Glutamatergic neuron (in vitro differentiated cells): ENCODE results near the gene ATP2A3. TPM values are rescaled to one million over a fixed set of nuclear protein-coding genes. Genes with fewer than 3 reads are reported as not detected.

Source experiments
- DNase-seq: peaks from one replicate; pipeline ENCODE4 v3.0.0; 2022
- H3K27ac Mint-ChIP-seq: one replicate; pipeline ENCODE4 v1.8.0; 2020; ENCODE audit warnings: mild to moderate bottlenecking, mixed read lengths, inconsistent platforms; ENCODE audit not compliant: unreplicated experiment
- H3K27me3 Mint-ChIP-seq: one replicate; pipeline ENCODE4 v1.8.0; 2020; ENCODE audit warnings: mild to moderate bottlenecking, moderate library complexity, mixed read lengths, inconsistent platforms; ENCODE audit not compliant: unreplicated experiment
- H3K36me3 Mint-ChIP-seq: one replicate; pipeline ENCODE4 v1.8.0; 2020; ENCODE audit warnings: mild to moderate bottlenecking, mixed read lengths, inconsistent platforms; ENCODE audit not compliant: unreplicated experiment
- H3K4me1 Mint-ChIP-seq: one replicate; pipeline ENCODE4 v1.8.0; 2020; ENCODE audit warnings: mild to moderate bottlenecking, low read depth, mixed read lengths, inconsistent platforms; ENCODE audit not compliant: unreplicated experiment
- H3K4me3 Mint-ChIP-seq: one replicate; pipeline ENCODE4 v1.8.0; 2020; ENCODE audit warnings: mild to moderate bottlenecking, mixed read lengths, inconsistent platforms; ENCODE audit not compliant: unreplicated experiment
- H3K9me3 Mint-ChIP-seq: one replicate; pipeline ENCODE4 v1.8.0; 2020; ENCODE audit warnings: mild to moderate bottlenecking, moderate library complexity, mixed read lengths, inconsistent platforms; ENCODE audit not compliant: unreplicated experiment
- total RNA-seq: library from RNA; stranded (reverse); fragmentation: NEBNext Ultra II Directional; extraction: Animal tissue kit (Norgen Biotek cat#: 25700); gene quantifications from one replicate; pipeline ENCODE4 v1.2.1, GENCODE V29; 2021; ENCODE audit not compliant: unreplicated experiment
- TF ChIP-seq, protein P1 (sequence below): fragments of 200-600 bp; sonication (generic); IDR thresholded peaks from one replicate; pipeline ENCODE4 v1.5.0; 2021; ENCODE audit not compliant: partially characterized antibody, unreplicated experiment

ATP2A3 gene
- total RNA-seq, 1 donor from 2014 or later = 97.8 TPM

DNA sequence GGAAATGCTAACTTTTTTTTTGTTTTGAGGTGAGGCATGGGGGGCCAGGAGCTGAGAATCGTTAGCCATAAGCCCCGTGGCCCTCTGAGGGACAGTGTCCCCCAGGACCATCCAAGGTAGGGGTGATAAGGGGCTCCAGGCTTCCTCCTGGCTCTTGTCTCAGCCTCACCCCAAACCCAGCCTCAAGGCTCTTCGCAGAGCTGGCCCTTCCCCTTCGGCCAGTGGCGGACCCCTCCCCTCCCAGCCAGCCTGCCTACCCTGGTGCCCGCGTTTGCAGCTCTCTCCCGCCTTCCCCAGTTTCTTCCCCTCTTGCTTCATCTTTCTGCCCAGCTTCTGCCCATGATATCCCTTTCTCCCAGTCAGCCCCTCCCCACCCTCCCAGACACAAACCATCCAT is 22.7 kb upstream of the ATP2A3 start:
- H3K4me1 Mint-ChIP-seq = no peaks in the 10 kb centered on the region
- no peak overlapping the region for H3K27ac Mint-ChIP-seq
- no peak overlapping the region for H3K4me3 Mint-ChIP-seq
- no peak for DNase-seq
- TF ChIP-seq, protein P1, sequence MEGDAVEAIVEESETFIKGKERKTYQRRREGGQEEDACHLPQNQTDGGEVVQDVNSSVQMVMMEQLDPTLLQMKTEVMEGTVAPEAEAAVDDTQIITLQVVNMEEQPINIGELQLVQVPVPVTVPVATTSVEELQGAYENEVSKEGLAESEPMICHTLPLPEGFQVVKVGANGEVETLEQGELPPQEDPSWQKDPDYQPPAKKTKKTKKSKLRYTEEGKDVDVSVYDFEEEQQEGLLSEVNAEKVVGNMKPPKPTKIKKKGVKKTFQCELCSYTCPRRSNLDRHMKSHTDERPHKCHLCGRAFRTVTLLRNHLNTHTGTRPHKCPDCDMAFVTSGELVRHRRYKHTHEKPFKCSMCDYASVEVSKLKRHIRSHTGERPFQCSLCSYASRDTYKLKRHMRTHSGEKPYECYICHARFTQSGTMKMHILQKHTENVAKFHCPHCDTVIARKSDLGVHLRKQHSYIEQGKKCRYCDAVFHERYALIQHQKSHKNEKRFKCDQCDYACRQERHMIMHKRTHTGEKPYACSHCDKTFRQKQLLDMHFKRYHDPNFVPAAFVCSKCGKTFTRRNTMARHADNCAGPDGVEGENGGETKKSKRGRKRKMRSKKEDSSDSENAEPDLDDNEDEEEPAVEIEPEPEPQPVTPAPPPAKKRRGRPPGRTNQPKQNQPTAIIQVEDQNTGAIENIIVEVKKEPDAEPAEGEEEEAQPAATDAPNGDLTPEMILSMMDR = no peak
- H3K9me3 Mint-ChIP-seq = peaks cover 2% of the 10 kb centered on the region
- H3K36me3 Mint-ChIP-seq = no peaks in the 10 kb centered on the region
- no peaks in the 10 kb centered on the region for H3K27me3 Mint-ChIP-seq

DNA sequence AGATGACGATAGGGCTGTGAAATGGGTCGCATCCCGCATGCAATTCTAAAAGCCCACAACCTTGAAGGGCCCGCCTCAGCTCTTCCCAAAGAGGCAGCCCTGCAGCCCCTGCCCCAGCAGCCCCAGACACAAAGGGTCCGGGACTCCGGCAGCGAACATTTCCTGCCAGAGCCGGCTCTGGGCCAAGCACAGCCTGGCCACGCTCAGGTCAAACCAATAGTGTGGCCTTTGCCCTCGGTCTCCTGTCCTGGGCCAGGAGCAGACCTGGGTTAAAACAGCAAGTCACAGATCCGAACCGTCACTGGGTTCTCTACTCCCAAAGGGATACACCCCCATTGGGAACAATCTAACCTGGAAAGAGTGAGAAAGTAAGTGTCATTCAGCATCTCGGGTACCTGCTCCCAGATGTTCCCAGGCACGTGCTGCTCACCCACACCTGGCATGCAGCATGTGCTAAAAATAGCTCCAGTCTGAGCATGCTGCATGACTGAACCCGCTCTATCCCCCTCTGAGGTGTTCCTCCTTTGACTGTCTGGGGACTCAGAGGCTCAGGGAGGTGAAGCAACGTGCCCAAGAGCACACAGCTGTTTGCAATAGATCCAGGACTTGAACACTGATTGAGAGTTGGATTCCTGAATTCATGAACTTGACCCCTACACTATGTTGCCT is 22.2 kb upstream of the ATP2A3 start:
- no peak overlapping the region for H3K4me3 Mint-ChIP-seq
- H3K27ac Mint-ChIP-seq = no peak overlapping the region
- TF ChIP-seq, protein P1 = no peak
- peaks cover 3% of the 10 kb centered on the region for H3K9me3 Mint-ChIP-seq
- no peak for DNase-seq
- peaks cover 4% of the 10 kb centered on the region for H3K27me3 Mint-ChIP-seq
- H3K36me3 Mint-ChIP-seq = no peaks in the 10 kb centered on the region
- no peaks in the 10 kb centered on the region for H3K4me1 Mint-ChIP-seq

DNA sequence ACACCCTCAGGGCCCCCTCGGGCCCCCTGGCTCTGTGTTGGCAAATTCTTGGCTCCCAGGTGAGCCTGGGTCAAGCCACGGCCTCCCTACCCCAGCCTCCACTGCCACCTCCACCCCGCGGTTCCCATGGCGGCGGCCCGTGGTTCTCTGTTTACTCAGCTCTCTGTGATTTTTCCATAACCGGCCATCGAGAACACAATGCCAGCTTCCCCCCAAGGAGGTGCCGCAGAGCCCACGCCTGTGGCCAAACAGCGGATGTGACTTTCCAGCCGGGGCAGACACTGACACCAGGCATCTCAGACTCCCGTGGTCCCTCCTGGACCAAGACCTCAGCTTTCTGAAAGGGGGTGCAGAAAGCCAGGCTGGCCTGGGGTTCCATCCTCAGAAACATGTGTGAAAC is 21.6 kb upstream of the ATP2A3 start:
- peaks cover 4% of the 10 kb centered on the region for H3K27me3 Mint-ChIP-seq
- peaks cover 5% of the 10 kb centered on the region for H3K9me3 Mint-ChIP-seq
- H3K27ac Mint-ChIP-seq = no peak overlapping the region
- H3K4me3 Mint-ChIP-seq = no peak overlapping the region
- no peaks in the 10 kb centered on the region for H3K36me3 Mint-ChIP-seq
- no peaks in the 10 kb centered on the region for H3K4me1 Mint-ChIP-seq
- no peak for DNase-seq
- TF ChIP-seq, protein P1 = no peak

GRCh38 chr17:3983606-3984484 is 19.6 kb upstream of the ATP2A3 start:
- Mint-ChIP-seq H3K9me3 (peaks cover 5% of the 10 kb centered on the region), H3K27me3 (peaks cover 4% of the 10 kb centered on the region), H3K4me3 (no peak overlapping the region), H3K4me1 (no peaks in the 10 kb centered on the region), H3K27ac (no peak overlapping the region), H3K36me3 (peaks cover 4% of the 10 kb centered on the region)
- TF ChIP-seq, protein P1 = no peak
- DNase-seq = no peak

DNA sequence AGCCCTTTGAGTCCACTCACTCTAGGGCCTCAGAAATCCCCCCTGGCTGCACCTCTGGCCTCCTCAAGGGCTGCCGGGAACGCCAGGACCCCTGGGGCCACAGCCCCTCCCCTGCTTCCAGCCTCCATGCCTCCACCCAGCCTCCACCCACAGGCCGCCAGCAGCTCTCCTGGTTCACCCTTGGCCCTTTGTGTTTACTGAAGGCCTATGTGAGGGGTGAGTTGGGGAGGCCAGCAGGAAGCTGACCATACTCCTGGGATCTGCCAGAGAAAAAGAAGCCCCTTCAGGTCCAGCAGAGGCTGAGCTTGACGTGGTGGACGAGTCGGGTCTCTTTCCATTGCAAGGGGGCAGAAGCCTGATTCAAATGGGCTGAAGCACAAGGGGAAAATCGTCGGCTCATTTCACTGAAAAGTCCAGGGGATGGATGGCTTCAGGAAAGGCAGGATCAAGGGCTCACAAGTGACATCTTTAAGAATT is 18.3 kb upstream of the ATP2A3 start:
- no peaks in the 10 kb centered on the region for H3K4me1 Mint-ChIP-seq
- peaks cover 4% of the 10 kb centered on the region for H3K27me3 Mint-ChIP-seq
- DNase-seq = no peak
- no peak overlapping the region for H3K4me3 Mint-ChIP-seq
- TF ChIP-seq, protein P1 = no peak
- peaks cover 8% of the 10 kb centered on the region for H3K36me3 Mint-ChIP-seq
- no peak overlapping the region for H3K27ac Mint-ChIP-seq
- H3K9me3 Mint-ChIP-seq = peaks cover 5% of the 10 kb centered on the region
